ENCODE data around the gene JAZF1. TPM values are rescaled to one million over a fixed set of nuclear protein-coding genes. Genes with fewer than 3 reads are reported as not detected.
A peak's percentile ranks its signal among the peaks of the same experiment; 100 is the strongest.

Gene JAZF1
- total and polyA plus RNA-seq, 2 of the 8 experiments (the other 6 are each of a cell fraction or from before 2014, with no cell fraction given), result 2.6 to 21.8 TPM

GRCh38 chr7:28124413-28124812 is 56.2 kb downstream of the JAZF1 start:
- H2BK15ac ChIP-seq (ENCODE audit: low read length), result no peak overlapping the region
- H3K14ac ChIP-seq (ENCODE audit: insufficient read length), result no peak overlapping the region
- no peak overlapping the region for H4K5ac ChIP-seq (ENCODE audit: insufficient read length, low read depth, low read length)
- H3K79me1 ChIP-seq (ENCODE audit: low read depth, low read length), result peaks cover 3% of the 10 kb centered on the region; the same call in 1 of the 2 replicates
- H3K9ac ChIP-seq (replicated peaks in 1 of 4; ENCODE audit: extremely low read depth in 1 of 4, low read depth in 3 of 4, low read length in 3 of 4), result no peak overlapping the region
- 85% methylated on average over 2 of the region's 2 CpGs; no CpG with 5 or more reads in 1 of the 2 experiments for WGBS, 2 experiments (ENCODE audit: extremely low coverage in 1 of 2, insufficient coverage in 1 of 2, insufficient read length in 1 of 2, insufficient replicate concordance in 2 of 2, low coverage in 1 of 2, low lambda C conversion rate in 2 of 2, missing lambda C conversion rate in 1 of 2)
- H3K4me2 ChIP-seq (ENCODE audit: insufficient read depth in 1 of 2, low read depth in 2 of 2, low read length in 2 of 2), result no peak overlapping the region
- DNase-seq (ENCODE audit: low read depth in 1 of 2, low spot score in 2 of 2) (no peak), FAIRE-seq (no peak)
- H3K56ac ChIP-seq (replicated peaks; ENCODE audit: insufficient read length, low read depth, low read length), result no peak overlapping the region
- no peak overlapping the region for H3K4ac ChIP-seq (replicated peaks; ENCODE audit: insufficient read length, low read depth, low read length)
- no peak overlapping the region for H2BK12ac ChIP-seq (ENCODE audit: low read depth, low read length)
- no peaks in the 10 kb centered on the region for H3K9me3 ChIP-seq (ENCODE audit: insufficient read depth in 2 of 2, low read depth in 1 of 2, low read length in 1 of 2)
- no peaks in the 10 kb centered on the region for H3K79me2 ChIP-seq (ENCODE audit: control insufficient read depth in 1 of 2, insufficient read depth in 2 of 2, low read length in 2 of 2)
- H3K23ac ChIP-seq (ENCODE audit: insufficient read length), result no peak overlapping the region
- no peaks in the 10 kb centered on the region for H4K20me1 ChIP-seq (replicated peaks in 1 of 2; ENCODE audit: control insufficient read depth in 1 of 2, insufficient read depth in 2 of 2, low read length in 2 of 2)
- no peak overlapping the region for H2BK120ac ChIP-seq (replicated peaks; ENCODE audit: low read depth, low read length)
- 0 out of 2 replicates have a peak overlapping the region, but pooled peaks have one; percentile 21 for H3K18ac ChIP-seq (ENCODE audit: extremely low read depth, low read length)
- H2AFZ ChIP-seq (ENCODE audit: low read length), result no peak overlapping the region
- no peak overlapping the region for H2BK20ac ChIP-seq (ENCODE audit: low read length)
- TF ChIP-seq HDAC2 (IDR thresholded peaks at IDR 0.05; ENCODE audit: borderline replicate concordance in 1 of 2, low read depth in 2 of 2, low read length in 2 of 2) (no peak), ATF2 (IDR thresholded peaks at IDR 0.05; ENCODE audit: low read length) (no peak), PHF8 (conservative IDR thresholded peaks at IDR 0.05; ENCODE audit: low read depth, low read length) (no peak), SRF (IDR thresholded peaks at IDR 0.05; ENCODE audit: low read depth, low read length) (no peak), RFX5 (IDR thresholded peaks at IDR 0.05; ENCODE audit: borderline replicate concordance, low read depth, low read length) (no peak), CTBP2 (IDR thresholded peaks at IDR 0.05; ENCODE audit: borderline replicate concordance, insufficient read depth, insufficient read length, low read length) (no peak), POLR2AphosphoS5 (IDR thresholded peaks at IDR 0.05; ENCODE audit: low read depth, low read length) (no peak)
- H3K4me3 ChIP-seq (ENCODE audit: extremely low read depth in 1 of 4, insufficient read depth in 2 of 4, low read depth in 3 of 4, low read length in 4 of 4), result no peak overlapping the region
- H3K27ac ChIP-seq (ENCODE audit: low read depth, low read length), result no peak overlapping the region
- peaks cover 0 to 10% (median under 1%) of the 10 kb centered on the region in 4 experiments; a peak in 4 of 7 replicates for H3K27me3 ChIP-seq (replicated peaks in 1 of 4; ENCODE audit: control insufficient read depth in 3 of 4, extremely low read depth in 1 of 4, insufficient read depth in 3 of 4, low read length in 3 of 4)
- ChIA-PET POLR2A (ENCODE audit: partially characterized antibody) (no interaction called here), CTCF (ENCODE audit: partially characterized antibody) (interaction anchor here (2.0 kb wide), 1 partner anchor 27 kb away, joined by 8 read pairs; no protein-coding TSS in a partner anchor)
- no peak overlapping the region for H4K91ac ChIP-seq (replicated peaks; ENCODE audit: insufficient read length, low read length)
- H3K4me1 ChIP-seq (replicated peaks in 1 of 4; ENCODE audit: control insufficient read depth in 3 of 4, insufficient read depth in 4 of 4, low read length in 3 of 4), result peaks cover 6 to 12% (median 8%) of the 10 kb centered on the region in 4 experiments
- H3K23me2 ChIP-seq (ENCODE audit: low read depth, low read length), result no peaks in the 10 kb centered on the region
- no peak overlapping the region for H4K8ac ChIP-seq (ENCODE audit: extremely low read depth, insufficient read depth, low read length)
- H2BK5ac ChIP-seq (ENCODE audit: low read depth, low read length), result no peak overlapping the region
- H3K36me3 ChIP-seq (ENCODE audit: control insufficient read depth in 2 of 4, insufficient read depth in 4 of 4, low read length in 3 of 4), result no peaks in the 10 kb centered on the region
- no peak overlapping the region for H2AK5ac ChIP-seq (ENCODE audit: low read depth, low read length)

All from H1 (cell line).